Measurements from ENCODE around the gene MRPS12.
"Not testable (repeated sequence)": the region's sequence is repeated elsewhere in the genome, so short reads cannot be mapped to it uniquely, and the experiment has no call there.

Gene MRPS12

GRCh38 chr19:38930776-38931520, at the start of gene MRPS12:
Gene MRPS12, plus strand, starts transcription at chr19:38930944. Its CDS starts 351 bp downstream, at chr19:38931295.
- TF ChIP-seq, protein P1, sequence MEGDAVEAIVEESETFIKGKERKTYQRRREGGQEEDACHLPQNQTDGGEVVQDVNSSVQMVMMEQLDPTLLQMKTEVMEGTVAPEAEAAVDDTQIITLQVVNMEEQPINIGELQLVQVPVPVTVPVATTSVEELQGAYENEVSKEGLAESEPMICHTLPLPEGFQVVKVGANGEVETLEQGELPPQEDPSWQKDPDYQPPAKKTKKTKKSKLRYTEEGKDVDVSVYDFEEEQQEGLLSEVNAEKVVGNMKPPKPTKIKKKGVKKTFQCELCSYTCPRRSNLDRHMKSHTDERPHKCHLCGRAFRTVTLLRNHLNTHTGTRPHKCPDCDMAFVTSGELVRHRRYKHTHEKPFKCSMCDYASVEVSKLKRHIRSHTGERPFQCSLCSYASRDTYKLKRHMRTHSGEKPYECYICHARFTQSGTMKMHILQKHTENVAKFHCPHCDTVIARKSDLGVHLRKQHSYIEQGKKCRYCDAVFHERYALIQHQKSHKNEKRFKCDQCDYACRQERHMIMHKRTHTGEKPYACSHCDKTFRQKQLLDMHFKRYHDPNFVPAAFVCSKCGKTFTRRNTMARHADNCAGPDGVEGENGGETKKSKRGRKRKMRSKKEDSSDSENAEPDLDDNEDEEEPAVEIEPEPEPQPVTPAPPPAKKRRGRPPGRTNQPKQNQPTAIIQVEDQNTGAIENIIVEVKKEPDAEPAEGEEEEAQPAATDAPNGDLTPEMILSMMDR (IDR thresholded peaks at IDR 0.05), result no peak
- TF ChIP-seq ZFX (IDR thresholded peaks at IDR 0.05; ENCODE audit: borderline replicate concordance), result no peak
- H3K27ac ChIP-seq, result peak within 1 kb of the TSS; percentile 88

DNA sequence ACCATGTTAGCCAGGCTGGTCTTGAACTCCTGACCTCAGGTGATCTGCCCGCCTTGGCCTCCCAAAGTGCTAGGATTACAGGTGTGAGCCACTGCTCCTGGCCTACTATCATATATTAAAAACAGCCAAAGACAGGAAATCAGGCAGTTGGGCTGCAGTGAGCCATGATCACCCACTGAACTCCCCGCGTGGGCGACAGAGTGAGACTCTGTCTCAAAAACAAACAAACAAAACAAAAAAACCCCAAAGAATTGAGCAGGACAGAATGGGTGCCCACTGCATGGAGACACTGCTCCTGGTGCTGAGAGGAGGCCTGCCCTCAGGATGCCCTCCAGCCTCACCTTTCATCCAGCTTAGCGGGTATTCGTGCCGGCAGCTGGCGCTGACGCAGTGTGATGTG, 47.5 kb upstream of the MRPS12 start:
- TF ChIP-seq, protein P1 (IDR thresholded peaks at IDR 0.05), result no peak
- TF ChIP-seq ZFX (IDR thresholded peaks at IDR 0.05; ENCODE audit: borderline replicate concordance), result no peak
- no peak overlapping the region for H3K27ac ChIP-seq

DNA sequence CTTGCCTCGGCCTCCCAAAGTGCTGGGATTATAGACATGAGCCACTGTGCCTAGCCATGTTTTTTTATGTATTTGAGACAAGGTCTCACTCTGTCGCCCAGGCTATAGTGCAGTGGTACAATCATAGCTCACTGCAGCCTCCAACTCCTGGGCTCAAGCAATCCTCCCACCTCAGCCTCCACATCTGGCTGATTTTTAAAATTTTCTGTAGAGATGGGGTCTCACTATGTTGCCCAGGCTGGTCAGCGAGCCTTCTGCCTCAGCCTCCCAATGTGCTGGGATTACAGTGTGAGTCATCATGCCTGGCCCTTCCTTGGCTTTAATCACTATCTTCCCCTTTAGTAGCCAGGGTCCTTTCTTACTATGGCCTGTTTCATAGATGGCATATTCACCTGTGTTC, 46.1 kb upstream of the MRPS12 start:
- not testable (repeated sequence) for H3K27ac ChIP-seq

- H3K27ac ChIP-seq, result no peak overlapping the region
- TF ChIP-seq, protein P1 (IDR thresholded peaks at IDR 0.05), result no peak
- no peak for TF ChIP-seq ZFX (IDR thresholded peaks at IDR 0.05; ENCODE audit: borderline replicate concordance)
Measured at GRCh38 chr19:38888876-38889275, 41.9 kb upstream of the MRPS12 start.

GRCh38 chr19:38889803-38890202, 40.9 kb upstream of the MRPS12 start:
- TF ChIP-seq, protein P1 (IDR thresholded peaks at IDR 0.05), result no peak
- no peak for TF ChIP-seq ZFX (IDR thresholded peaks at IDR 0.05; ENCODE audit: borderline replicate concordance)
- H3K27ac ChIP-seq, result no peak overlapping the region

GRCh38 chr19:38890686-38891085, 40.1 kb upstream of the MRPS12 start:
- TF ChIP-seq, protein P1 (IDR thresholded peaks at IDR 0.05), result no peak
- no peak for TF ChIP-seq ZFX (IDR thresholded peaks at IDR 0.05; ENCODE audit: borderline replicate concordance)
- no peak overlapping the region for H3K27ac ChIP-seq

- TF ChIP-seq, protein P1 (IDR thresholded peaks at IDR 0.05), result no peak
- no peak for TF ChIP-seq ZFX (IDR thresholded peaks at IDR 0.05; ENCODE audit: borderline replicate concordance)
- no peak overlapping the region for H3K27ac ChIP-seq
Measured at GRCh38 chr19:38891771-38892170, 39.0 kb upstream of the MRPS12 start.

DNA sequence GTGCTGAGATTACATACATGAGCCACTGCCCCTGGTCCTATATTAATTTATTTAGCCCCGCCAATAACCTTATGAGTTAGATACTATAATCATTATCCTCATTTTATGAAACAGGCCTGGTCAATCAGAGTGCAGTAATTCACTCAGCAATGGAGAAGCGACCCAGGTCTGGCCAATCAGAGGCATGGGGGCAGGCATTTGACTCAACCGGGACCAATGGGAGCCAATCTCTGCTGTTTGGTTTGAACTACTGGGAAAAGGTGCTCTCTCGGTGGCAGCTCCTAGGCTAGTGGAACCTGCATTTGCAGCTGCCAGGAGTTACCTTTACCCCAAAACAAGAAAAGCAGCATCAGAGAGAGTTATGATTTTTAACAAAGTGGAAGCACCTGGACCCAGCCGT, 37.9 kb upstream of the MRPS12 start:
- H3K27ac ChIP-seq, result no peak overlapping the region
- no peak for TF ChIP-seq ZFX (IDR thresholded peaks at IDR 0.05; ENCODE audit: borderline replicate concordance)

Data from 22Rv1 (cell line).